Measurements from ENCODE around the gene AATF.

DNA sequence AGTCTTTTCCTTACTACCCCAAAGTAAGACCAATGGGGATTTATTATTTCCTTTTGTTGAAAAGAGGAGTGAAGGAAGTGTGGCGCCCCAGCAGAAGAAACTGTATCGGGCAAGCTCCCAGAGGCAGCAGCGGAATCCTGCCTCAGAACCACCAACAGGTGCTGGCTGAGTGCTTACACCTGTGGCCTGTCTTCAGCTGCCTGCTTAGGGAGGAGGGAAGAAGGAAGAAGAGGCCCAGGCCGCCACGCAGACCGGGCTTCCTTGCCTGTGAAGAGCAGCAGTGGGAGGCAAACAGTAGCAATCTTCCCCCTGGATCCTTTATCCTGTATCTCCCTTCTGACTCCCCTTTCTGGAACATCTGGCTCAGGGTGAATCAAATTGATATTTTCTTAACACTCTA, 134.7 kb downstream of the AATF start:
- TF ChIP-seq, protein P1, sequence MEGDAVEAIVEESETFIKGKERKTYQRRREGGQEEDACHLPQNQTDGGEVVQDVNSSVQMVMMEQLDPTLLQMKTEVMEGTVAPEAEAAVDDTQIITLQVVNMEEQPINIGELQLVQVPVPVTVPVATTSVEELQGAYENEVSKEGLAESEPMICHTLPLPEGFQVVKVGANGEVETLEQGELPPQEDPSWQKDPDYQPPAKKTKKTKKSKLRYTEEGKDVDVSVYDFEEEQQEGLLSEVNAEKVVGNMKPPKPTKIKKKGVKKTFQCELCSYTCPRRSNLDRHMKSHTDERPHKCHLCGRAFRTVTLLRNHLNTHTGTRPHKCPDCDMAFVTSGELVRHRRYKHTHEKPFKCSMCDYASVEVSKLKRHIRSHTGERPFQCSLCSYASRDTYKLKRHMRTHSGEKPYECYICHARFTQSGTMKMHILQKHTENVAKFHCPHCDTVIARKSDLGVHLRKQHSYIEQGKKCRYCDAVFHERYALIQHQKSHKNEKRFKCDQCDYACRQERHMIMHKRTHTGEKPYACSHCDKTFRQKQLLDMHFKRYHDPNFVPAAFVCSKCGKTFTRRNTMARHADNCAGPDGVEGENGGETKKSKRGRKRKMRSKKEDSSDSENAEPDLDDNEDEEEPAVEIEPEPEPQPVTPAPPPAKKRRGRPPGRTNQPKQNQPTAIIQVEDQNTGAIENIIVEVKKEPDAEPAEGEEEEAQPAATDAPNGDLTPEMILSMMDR (IDR thresholded peaks at IDR 0.05): no peak
- no peak for TF ChIP-seq EZH2 (IDR thresholded peaks at IDR 0.05; ENCODE audit: borderline replicate concordance, insufficient read depth, low read depth, low read length, poor library complexity, severe bottlenecking)

Data from B cell (primary cell).